Endothelial cell of umbilical vein (primary cell): ENCODE results near the gene PSME4. TPM values are rescaled to one million over a fixed set of nuclear protein-coding genes. Genes with fewer than 3 reads are reported as not detected.

Source experiments
- BruUV-seq: library from RNA; stranded (reverse); fragments of 400-500 nt; replicated peaks from 2 replicates; lab custom pipeline; 2021; lab: Mats Ljungman, UMichigan
- CTCF ChIA-PET: fragments of 300-600, 350-600 bp; sonication (Branson Sonifier 250); formaldehyde crosslinking; loops from one replicate; lab custom pipeline; 2021; ENCODE audit warnings: antibody characterized with exemption, inconsistent platforms; lab: Charles Lee
- POLR2A ChIA-PET: fragments of 300-600, 350-600 bp; sonication (Branson Sonifier 250); formaldehyde crosslinking; loops from one replicate; lab custom pipeline; 2021; ENCODE audit warnings: antibody characterized with exemption, inconsistent platforms; lab: Charles Lee
- DNase-seq: peaks from one replicate; pipeline ENCODE4 v3.0.0-alpha.2; 2011; ENCODE audit warnings: low read depth, low spot score
- FAIRE-seq: peaks from 2 replicates; lab custom pipeline; 2011; peaks lifted over from hg19 to GRCh38; lab: Jason Lieb, UNC
- H2AFZ ChIP-seq: 2 replicates; pipeline ENCODE4 v1.6.0; 2012; ENCODE audit warnings: low read depth, low read length, control low read depth, inconsistent platforms
- H3K27ac ChIP-seq: 2 replicates; pipeline ENCODE4 v1.5.1; 2011; ENCODE audit warnings: low read depth, mild to moderate bottlenecking, control low read depth, low read length, moderate library complexity; ENCODE audit not compliant: insufficient read depth
- H3K27me3 ChIP-seq, 2 experiments: 2 replicates each; pipeline versions ENCODE4 v1.6.0 to v1.6.1; 2011; ENCODE audit warnings: low read length in 2 of 2, mixed read lengths in 1 of 2; ENCODE audit not compliant: control insufficient read depth in 2 of 2, insufficient read depth in 2 of 2
- H3K36me3 ChIP-seq, 2 experiments: 2 replicates in 1 of 2; 3 replicates in 1 of 2; pipeline ENCODE4 v1.5.1; 2011; ENCODE audit warnings: low read length in 2 of 2, mild to moderate bottlenecking in 1 of 2, moderate library complexity in 1 of 2; ENCODE audit not compliant: control insufficient read depth in 2 of 2, insufficient read depth in 2 of 2; ENCODE audit errors: extremely low read depth in 1 of 2
- H3K4me1 ChIP-seq: 3 replicates; pipeline ENCODE4 v1.5.1; 2011; ENCODE audit warnings: mild to moderate bottlenecking, low read length; ENCODE audit not compliant: control insufficient read depth, insufficient read depth; ENCODE audit errors: extremely low read depth
- H3K4me2 ChIP-seq: 2 replicates; pipeline ENCODE4 v1.6.1; 2011; ENCODE audit warnings: low read length, control low read depth, mixed read lengths; ENCODE audit not compliant: insufficient read depth
- H3K4me3 ChIP-seq, 3 experiments: fragments of 200-600 bp in 1 of 3; sonication (generic), shearing (Covaris generic) in 1 of 3; replicated peaks in 1 of 3; 2 replicates each; pipeline ENCODE4 v1.5.1; 2011 to 2016; ENCODE audit warnings: control low read depth in 3 of 3, low read length in 3 of 3, mild to moderate bottlenecking in 2 of 3, inconsistent platforms in 1 of 3, low read depth in 1 of 3, moderate library complexity in 1 of 3; ENCODE audit not compliant: insufficient read depth in 1 of 3
- H3K79me2 ChIP-seq: 2 replicates; pipeline ENCODE4 v1.6.0; 2012; ENCODE audit warnings: low read length, inconsistent platforms; ENCODE audit not compliant: control insufficient read depth, insufficient read depth
- H3K9ac ChIP-seq: replicated peaks from 2 replicates; pipeline ENCODE3; 2011; ENCODE audit warnings: low read length, control low read depth; ENCODE audit not compliant: insufficient read depth; ENCODE audit errors: extremely low read depth
- H3K9me1 ChIP-seq: replicated peaks from 3 replicates; pipeline ENCODE4 v1.6.0; 2011; ENCODE audit warnings: mild to moderate bottlenecking, low read length; ENCODE audit not compliant: control insufficient read depth, insufficient read depth; ENCODE audit errors: extremely low read depth
- H3K9me3 ChIP-seq: replicated peaks from 2 replicates; pipeline ENCODE4 v1.5.1; 2012; ENCODE audit warnings: low read length, inconsistent platforms; ENCODE audit not compliant: control insufficient read depth, insufficient read depth
- H4K20me1 ChIP-seq: replicated peaks from 2 replicates; pipeline ENCODE3; 2011; ENCODE audit warnings: mild to moderate bottlenecking, low read length; ENCODE audit not compliant: control insufficient read depth, insufficient read depth; ENCODE audit errors: extremely low read depth
- EZH2 ChIP-seq: IDR thresholded peaks from 2 replicates; pipeline ENCODE4 v1.6.1; 2012; ENCODE audit warnings: borderline replicate concordance, low read depth, mild to moderate bottlenecking, moderate library complexity, low read length, inconsistent platforms; ENCODE audit not compliant: severe bottlenecking
- FOS ChIP-seq: IDR thresholded peaks from 2 replicates; pipeline ENCODE4 v1.6.1; 2011; ENCODE audit warnings: mild to moderate bottlenecking, low read length, moderate library complexity, borderline replicate concordance; ENCODE audit not compliant: insufficient read depth
- GATA2 ChIP-seq: IDR thresholded peaks from 2 replicates; pipeline ENCODE4 v1.7.0; 2011; ENCODE audit warnings: low read depth, mild to moderate bottlenecking, moderate library complexity, mixed read lengths, low read length; ENCODE audit not compliant: insufficient read length, insufficient read depth
- JUN ChIP-seq: IDR thresholded peaks from 2 replicates; pipeline ENCODE4 v1.6.1; 2011; ENCODE audit warnings: borderline replicate concordance, low read depth; ENCODE audit not compliant: insufficient read length, insufficient read depth
- MAX ChIP-seq: IDR thresholded peaks from 2 replicates; pipeline ENCODE4 v1.6.1; 2011; ENCODE audit not compliant: insufficient read depth, insufficient read length
- MYC ChIP-seq: IDR thresholded peaks from one replicate; pipeline ENCODE4 v1.6.1; 2011; ENCODE audit warnings: mild to moderate bottlenecking, low read depth, low read length
- POLR2A ChIP-seq: IDR thresholded peaks from 2 replicates; pipeline ENCODE4 v1.6.1; 2012; ENCODE audit warnings: low read depth, mild to moderate bottlenecking, control low read depth, low read length
- POLR2AphosphoS5 ChIP-seq: IDR thresholded peaks from 2 replicates; pipeline ENCODE4 v1.6.1; 2012; ENCODE audit warnings: low read depth, mild to moderate bottlenecking, control low read depth, low read length, moderate library complexity; ENCODE audit not compliant: insufficient read depth
- dilution Hi-C: fragments of 300-500 bp; cut with MboI; formaldehyde crosslinking; loops from one replicate; pipeline ENCODE4 v1.15.0; 2019; ENCODE audit warnings: low sequenced_read_pairs; ENCODE audit not compliant: extremely low pct_ligation_motif_present
- intact Hi-C: fragments of 100-400 bp; cut with micrococcal nuclease; formaldehyde crosslinking; loops from one replicate; pipeline ENCODE4 v1.10.0; 2022
- polyA plus RNA-seq, 4 experiments: library from polyadenylated mRNA; depleted of rRNA in 3 of 4; stranded (reverse) in 3 of 4; unstranded in 1 of 4; fragments of >200 nt; gene quantifications; 2 replicates each; pipeline versions ENCODE4 v1.2.1 to v1.2.3, GENCODE V29; 2011 to 2012; ENCODE audit warnings: missing spikeins in 1 of 4
- total RNA-seq: library from RNA; stranded (reverse); gene quantifications from 2 replicates; pipeline ENCODE4 v1.2.3, GENCODE V29; 2021
- TF ChIP-seq, protein P1 (sequence below), 2 donors: IDR thresholded peaks; 1 replicate in 1 of 2; 2 replicates in 1 of 2; pipeline ENCODE4 v1.5.1; 2011; ENCODE audit warnings: low read length in 2 of 2, mild to moderate bottlenecking in 2 of 2, moderate library complexity in 2 of 2, control low read depth in 1 of 2, inconsistent platforms in 1 of 2, low read depth in 1 of 2; ENCODE audit not compliant: insufficient read depth in 1 of 2; ENCODE audit errors: extremely low read depth in 1 of 2

PSME4 gene
- total and polyA plus RNA-seq, 2 donors (not counting 3 experiments of a cell fraction or from before 2014, with no cell fraction given) = 24.7 to 82.6 TPM

DNA sequence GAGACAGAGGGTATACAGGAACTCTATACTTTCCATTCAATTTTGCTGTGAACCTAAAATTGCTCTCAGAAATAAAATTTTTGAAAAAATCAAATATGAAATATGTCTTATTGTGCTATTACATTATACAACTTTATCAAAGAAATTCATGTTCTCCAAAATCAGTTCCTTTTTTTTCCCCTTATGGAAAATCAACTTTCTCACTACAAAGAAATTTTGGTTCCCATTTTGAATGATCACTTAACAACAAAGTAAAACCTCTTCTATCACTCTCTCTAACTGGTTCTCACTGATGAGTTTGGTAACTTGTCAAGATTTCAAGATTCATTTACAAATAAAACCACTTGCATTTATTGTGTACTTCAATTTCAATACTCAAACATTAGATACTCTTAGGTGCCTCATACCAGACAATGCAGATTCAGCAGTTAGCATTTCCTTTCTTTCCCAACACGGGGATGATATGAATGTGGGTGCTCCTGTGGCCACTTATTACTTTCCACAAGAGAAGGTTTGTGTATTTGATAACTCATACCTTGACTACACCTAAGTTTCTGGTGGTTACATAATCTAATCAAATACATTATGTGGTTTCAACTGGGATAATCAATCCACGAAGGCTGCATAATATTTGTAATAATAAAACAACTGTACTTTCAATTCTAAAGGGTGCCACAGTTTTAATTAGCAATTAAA, 6.4 kb downstream of the PSME4 start:
- H3K4me1 ChIP-seq = peaks cover 29% of the 10 kb centered on the region

More for the DNA sequence above, 6.4 kb downstream of the PSME4 start:
- BruUV-seq = no TSS peak
- Histone ChIP-seq H3K27me3 (no peaks in the 10 kb centered on the region), H3K4me2 (no peak overlapping the region), H3K36me3 (peaks cover 0 to 2% of the 10 kb centered on the region in 2 experiments), H3K4me3 (no peak overlapping the region), H3K9ac (no peak overlapping the region), H2AFZ (no peak overlapping the region), H3K27ac (no peak overlapping the region), H3K9me1 (no peaks in the 10 kb centered on the region), H3K79me2 (peaks cover 97% of the 10 kb centered on the region), H4K20me1 (no peaks in the 10 kb centered on the region), H3K9me3 (no peaks in the 10 kb centered on the region)
- ChIA-PET POLR2A (no interaction called here), CTCF (no interaction called here)
- dilution Hi-C loops = no loop called here
- DNase-seq (peak; percentile 15), FAIRE-seq (no peak)
- no peak for TF ChIP-seq MAX
- no peak for TF ChIP-seq POLR2A
- no peak for TF ChIP-seq JUN
- TF ChIP-seq, protein P1, sequence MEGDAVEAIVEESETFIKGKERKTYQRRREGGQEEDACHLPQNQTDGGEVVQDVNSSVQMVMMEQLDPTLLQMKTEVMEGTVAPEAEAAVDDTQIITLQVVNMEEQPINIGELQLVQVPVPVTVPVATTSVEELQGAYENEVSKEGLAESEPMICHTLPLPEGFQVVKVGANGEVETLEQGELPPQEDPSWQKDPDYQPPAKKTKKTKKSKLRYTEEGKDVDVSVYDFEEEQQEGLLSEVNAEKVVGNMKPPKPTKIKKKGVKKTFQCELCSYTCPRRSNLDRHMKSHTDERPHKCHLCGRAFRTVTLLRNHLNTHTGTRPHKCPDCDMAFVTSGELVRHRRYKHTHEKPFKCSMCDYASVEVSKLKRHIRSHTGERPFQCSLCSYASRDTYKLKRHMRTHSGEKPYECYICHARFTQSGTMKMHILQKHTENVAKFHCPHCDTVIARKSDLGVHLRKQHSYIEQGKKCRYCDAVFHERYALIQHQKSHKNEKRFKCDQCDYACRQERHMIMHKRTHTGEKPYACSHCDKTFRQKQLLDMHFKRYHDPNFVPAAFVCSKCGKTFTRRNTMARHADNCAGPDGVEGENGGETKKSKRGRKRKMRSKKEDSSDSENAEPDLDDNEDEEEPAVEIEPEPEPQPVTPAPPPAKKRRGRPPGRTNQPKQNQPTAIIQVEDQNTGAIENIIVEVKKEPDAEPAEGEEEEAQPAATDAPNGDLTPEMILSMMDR (IDR thresholded peaks at IDR 0.05; ENCODE audit: extremely low read depth in 1 of 2, insufficient read depth in 1 of 2, low read depth in 1 of 2, low read length in 2 of 2) = no peak
- no peak for TF ChIP-seq GATA2
- no peak for TF ChIP-seq EZH2
- no peak for TF ChIP-seq MYC
- TF ChIP-seq POLR2AphosphoS5 = no peak
- no peak for TF ChIP-seq FOS
- intact Hi-C loops = loop anchor here (10.0 kb wide), 1 partner anchor 490 kb away; the partner anchor contains the start of gene SPTBN1
